Superior temporal gyrus (tissue), 1 donor: ENCODE data around the gene CFAP157.

Experiments used
- DNase-seq: peaks from one replicate; pipeline ENCODE4 v3.0.0-alpha.2; 2016; ENCODE audit errors: extremely low spot score

CFAP157 gene

DNA sequence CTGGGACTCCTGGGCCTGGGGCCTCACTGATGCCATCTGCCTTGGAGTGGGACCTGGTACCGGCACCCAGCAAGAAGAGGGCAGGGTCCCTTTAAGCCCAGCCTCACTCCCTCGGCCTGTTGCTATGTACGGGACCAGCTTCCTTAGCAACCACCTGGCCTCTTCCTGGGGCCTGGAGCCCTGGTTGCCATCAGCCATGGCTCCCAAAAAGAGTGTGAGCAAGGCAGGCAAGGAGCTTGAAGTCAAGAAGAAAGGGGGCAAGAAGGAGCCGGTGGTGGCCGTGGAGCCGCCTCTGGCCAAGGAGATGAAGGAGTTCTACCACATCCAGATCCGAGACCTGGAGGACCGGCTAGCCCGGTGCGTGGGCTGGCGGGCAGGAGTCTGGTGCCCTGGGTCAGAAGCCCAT is at the start of gene CFAP157:
CFAP157 (plus strand) TSS at position 153 of the 406 bp plus-strand sequence; CDS start at position 197, 44 bp downstream.
- DNase-seq = no peak

GRCh38 chr9:127658428-127658827 is 48.4 kb upstream of the CFAP157 start:
- no peak for DNase-seq

DNA sequence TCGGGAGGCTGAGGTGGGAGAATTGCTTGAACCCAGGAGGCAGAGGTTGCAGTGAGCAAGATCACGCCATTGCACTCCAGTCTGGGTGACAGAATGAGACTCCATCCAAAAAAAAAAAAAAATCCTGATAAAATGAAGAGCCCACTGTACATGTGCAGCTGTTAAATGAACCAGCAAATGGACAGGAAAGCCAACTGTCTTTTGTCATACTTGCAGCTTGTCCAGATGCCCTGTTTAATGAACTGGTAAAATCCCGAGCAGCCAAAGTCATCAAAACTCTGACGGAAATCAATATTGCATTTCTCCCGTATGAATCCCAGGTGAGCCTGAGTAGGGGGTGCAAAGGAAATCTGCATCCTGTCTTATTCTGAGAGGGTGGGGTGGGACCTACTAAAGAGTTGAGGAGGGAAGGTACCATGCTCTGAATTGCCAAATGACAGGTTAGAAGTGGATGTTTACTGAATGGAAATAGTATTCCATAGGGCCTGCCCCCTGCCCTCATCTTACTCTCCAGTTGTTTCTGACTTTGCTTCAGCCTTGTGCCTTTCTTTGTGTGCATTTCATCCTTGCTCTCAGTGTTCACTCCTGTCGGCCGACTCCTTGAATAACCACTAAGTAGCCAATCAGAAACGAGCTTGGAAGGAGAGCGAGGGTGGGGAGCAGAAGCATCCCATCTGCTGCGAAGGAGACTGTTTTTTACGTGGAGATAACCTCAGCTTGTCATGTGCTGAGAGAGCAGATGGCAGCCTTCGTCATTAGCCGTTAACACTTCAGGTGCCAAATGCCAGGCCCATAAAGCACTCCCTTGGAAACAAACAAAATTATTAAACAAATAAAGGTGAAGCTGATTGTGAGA is 45.7 kb upstream of the CFAP157 start:
- DNase-seq = peak; percentile 68

GRCh38 chr9:127662617-127663016 is 44.2 kb upstream of the CFAP157 start:
- no peak for DNase-seq

DNA sequence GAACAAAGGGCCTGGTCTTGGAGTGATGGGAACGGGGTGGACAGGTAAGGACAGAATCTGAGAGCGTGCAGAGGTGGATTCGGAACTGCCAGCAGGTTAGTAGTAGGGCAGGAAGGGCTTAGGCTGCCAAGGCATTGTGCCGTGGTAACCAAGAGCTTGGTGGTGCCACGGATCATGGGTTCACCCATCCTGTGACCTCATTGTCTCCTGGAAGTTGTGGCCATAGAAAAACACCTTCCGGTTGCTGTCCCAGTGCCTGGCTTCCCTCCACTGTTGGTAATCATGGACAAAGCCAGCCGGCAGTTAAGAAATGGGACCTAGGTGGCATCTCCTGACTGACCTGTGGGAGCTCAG is 42.5 kb upstream of the CFAP157 start:
- DNase-seq = no peak

DNA sequence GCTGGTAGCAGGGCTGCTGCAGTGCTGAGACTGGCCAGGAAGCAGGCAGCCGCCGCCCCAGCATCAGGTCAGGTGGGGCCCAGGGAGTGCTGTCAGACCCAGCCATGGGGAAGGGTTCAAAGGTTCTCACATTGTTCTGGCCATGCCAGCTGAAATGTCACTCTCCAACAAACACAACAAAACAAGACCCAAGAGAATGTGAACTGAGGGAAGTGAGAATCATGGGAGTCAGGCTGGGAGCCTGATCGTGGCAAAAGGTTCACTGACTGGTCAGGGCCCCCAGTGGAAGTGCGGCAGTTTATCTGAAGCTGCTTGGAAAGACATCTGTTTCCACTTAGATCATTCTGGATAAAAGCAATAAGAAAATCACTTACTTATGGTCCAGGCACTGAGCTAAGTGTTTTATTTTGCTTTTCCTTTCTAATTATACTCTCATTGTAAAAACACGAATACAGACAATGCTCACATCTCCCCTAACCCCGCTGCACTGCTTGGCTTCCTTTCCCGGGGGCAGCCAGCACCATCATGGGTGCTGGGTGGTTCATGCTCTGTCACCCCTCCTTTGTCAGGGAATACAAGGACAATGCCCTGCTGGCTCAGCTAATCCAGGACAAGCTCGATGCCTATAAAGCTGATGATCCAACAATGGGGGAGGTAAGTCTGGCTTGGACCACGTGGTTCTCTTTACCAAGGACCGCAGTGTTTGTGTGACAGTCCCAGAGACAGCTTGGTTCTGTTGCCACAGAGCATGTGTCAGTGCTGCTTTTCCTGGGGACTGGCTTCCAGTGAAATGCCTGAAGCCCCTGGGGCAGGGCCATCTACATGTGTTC is 41.9 kb upstream of the CFAP157 start:
- no peak for DNase-seq

DNA sequence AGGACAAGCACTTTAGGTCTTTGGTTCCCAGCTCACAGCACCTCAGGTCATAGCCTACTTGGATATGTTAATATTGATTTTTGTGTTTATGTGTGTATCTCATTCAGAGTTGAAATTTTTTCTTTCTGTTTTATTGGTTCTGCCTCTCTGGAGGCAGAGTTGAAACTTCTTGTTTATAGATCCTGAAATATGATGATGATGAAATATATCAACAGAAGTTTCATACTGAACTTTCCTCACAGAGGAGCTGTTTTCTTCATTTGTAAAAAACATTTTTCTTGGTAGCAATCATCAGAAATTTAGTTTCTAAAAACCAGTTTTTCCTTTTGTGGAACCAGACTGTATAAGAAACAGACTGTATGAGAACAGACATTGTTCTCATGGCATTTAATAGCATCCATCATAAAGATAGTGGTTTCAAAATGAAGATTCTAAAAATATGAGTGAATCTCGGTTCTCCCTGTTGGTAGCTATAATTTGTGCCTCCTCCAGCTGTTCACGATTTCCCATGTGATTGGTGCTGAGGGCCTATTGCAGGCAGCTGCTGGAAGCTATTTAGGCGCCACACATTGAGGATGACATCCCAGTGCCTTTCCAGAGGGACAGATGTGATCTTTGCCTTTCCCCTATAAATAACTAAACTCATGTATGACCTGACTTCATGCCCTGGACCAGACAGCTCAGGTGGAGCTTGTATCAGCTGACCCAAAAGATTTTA is 39.5 kb upstream of the CFAP157 start:
- peak; percentile 35 for DNase-seq

DNA sequence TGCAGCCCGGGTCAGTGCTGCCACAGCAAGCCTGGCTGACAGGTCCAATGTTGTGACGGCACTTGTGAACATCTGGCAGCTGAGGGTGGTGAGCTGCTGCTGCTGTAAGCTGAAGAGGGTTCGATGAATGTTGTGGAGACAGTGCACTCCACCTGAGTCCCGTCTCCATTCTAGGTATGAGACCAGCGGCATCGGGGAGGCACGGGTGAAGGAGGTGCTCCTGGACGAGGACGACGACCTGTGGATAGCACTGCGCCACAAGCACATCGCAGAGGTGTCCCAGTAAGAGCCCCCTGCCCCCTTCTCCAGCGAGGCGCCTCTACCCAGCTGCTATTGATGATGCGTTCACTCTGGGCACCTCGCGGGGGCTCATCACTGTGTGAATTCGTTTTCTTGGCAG is 38.9 kb upstream of the CFAP157 start:
- DNase-seq = no peak

DNA sequence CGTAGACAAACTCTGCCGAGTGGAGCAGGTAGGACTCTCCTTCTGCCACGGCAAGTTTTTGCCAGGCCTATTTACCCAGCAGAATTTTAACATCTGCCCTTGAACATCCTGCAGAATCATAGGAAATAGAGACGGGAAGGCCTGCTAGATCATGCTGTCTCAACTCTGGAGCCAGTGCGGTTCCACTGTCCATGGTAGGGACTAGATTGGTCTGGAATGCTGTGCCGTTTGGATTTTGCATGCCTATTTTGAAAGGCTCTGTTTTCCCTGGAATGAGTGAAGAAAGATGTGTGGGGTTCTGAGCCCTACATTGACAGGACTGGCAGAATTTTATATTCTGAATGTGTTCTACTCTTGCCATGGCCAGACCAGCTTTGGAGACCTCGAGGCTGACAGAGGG is 33.6 kb upstream of the CFAP157 start:
- no peak for DNase-seq

DNA sequence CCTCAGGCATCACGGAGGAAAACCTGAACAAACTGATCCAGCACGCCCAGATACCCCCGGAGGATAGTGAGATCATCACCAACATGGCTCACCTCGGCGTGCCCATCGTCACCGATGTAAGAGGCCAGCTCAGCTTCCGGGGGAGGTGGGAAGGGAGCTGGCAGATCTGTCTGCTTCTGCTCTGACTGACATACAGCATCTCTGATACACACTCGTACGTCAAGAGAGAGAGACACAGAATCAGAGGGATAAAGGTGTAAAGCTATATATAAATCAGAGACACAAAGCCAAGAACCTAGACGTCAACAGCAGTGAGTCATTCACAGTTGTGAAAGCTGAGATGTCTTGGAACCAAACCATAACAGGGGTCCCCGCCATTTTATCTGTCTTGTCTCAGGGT is 30.1 kb upstream of the CFAP157 start:
- DNase-seq = peak; percentile 48

GRCh38 chr9:127679506-127679905 is 27.3 kb upstream of the CFAP157 start:
- peak; percentile 46 for DNase-seq

DNA sequence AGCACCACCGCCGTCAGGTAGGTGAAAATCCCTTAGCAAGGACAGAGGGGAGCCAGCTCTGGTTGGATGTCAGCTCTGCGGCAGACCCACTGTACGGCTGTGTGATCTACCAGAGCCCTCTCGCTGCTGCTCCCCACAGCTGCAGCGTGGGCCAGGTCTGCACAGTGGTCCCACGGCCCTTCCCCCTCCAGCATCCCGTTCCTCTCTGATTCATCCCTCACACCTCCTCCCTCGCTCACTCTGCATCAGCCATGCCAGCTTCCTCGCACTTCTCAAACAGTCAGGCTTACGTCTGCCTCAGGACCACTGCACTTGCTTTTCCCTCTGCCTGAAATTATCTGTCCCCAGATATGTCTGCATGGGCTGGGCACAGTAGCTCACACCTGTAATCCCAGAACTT is 26.6 kb upstream of the CFAP157 start:
- DNase-seq = no peak

DNA sequence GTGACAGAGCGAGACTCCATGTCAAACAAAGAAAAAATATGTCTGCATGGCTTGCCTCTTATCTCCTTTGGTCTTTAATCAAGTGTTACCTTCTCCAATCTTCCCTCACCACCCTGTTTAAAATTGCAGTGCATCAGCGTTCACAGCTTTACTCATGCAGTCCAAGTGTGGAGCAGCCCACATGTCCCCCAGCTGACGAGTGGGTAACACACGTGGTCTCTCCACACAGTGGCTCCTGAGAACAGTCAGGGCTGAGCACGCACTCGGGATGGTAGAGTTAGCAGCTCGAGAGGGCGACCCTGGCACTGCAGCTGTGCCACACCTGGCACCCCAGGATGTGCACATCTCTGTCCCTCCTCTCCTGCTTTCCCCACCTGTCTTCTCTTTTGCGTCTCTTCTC is 25.9 kb upstream of the CFAP157 start:
- DNase-seq = peak; percentile 55

DNA sequence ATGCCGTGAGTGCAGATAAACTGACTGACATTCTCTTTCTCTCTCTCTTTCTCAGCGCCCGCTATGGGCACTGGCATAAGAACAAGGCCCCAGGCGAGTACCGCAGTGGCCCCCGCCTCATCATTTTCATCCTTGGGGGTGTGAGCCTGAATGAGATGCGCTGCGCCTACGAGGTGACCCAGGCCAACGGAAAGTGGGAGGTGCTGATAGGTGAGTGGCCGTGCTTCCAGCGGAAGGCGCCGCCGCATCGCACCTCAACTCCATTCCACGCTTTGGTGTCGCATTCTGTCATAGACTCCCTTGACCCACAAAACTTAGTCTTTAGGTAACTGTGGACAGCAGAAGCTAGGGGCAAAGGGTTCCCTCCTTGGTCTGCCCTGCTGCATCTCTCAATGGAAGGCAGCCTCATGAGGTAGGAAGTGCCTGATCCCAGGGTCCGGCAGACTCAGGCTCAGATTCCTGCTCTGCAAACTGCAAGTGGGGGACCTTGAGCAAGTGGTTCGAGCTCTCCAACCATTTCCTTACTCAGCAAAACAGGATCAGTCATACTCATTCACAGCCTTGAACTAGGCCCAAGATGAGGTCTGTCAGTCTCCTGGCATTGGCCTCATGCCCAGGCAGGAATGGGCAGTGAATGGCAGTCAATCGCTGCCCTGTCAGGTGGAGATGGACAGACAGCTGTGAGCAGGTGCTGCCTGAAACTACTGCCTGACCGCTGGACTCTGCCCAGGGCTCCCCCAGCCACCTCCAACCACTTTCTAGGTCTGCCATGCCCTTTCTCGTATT is 24.2 kb upstream of the CFAP157 start:
- no peak for DNase-seq

- DNase-seq = no peak
Measured at GRCh38 chr9:127683723-127684122, 23.1 kb upstream of the CFAP157 start.

- no peak for DNase-seq
Measured at GRCh38 chr9:127684576-127684975, 22.2 kb upstream of the CFAP157 start.

DNA sequence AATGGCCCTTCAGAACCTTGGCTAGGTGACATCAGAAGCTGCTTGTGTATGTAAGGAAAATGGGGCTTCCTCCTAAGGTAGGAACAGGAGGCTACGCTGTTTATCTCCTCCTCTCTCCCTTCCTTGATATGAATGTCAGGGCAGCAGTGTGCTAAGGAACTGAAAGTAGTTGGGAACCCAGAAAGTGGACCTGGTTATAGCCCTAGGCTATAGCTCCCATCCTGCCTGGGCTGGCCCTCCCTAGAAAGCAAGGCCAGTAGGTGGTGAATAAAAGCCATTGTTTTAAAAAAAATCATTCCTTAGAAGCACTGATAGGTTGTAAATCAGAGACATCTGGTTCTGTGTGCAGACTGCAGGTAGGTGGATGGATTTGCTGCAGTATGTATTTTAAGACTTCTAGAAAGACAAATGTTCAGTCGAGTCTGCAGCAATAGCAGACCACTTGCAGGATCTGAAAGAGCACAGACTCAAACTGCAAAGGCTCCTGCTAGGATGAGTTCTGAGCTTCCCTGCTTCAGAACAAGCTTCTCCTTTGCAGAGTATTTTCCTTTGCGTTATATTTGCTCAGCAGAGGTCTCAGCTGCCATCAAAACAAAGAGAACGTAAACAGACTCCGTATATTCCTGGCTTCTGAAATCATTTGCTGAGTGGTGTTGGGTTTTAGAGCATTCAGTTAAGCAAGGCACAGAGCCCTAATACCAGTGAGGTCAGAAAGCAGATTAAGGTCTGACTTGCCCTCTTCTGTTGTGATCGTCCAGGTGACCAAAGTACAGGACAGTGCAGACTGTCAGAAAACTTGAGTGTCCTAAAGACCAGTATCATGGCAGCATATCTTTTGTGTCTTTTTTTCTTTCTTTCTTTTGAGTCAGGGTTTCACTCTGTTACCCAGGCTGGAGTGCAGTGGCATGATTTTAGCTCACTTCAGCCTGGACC is 20.1 kb upstream of the CFAP157 start:
- DNase-seq = peak; percentile 46

DNA sequence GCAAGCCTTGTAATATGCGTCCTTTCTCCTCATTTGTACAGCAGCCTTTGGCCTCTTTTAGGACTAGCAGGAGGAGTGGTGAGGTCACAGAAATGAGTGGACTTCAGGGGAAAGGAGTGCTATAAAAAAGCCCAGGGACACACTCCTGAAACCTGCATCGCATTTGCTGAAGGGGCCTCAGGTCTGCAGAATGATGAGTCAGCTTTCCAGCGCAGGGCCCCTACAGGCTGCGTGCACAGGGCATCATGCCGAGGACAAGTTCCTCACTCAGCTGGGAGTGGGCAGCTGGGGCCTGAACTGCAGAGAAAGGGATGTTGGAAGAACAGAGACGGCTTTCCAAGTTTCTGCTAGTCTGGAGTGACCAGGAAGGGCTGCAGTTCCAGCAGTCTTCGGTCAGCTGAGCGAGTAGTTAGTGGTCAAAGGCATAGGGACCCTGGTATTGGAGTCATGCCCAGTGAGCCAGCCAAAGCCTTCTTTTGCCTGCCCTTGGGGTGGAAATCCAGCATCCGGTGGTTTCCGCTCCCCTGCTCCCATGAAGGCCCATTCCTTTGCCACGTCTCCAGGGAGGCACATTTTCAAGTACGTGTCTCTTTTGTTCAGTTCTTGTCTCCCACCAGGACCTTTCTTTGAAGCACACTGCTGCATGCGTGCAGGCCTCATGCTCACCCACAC is 17.3 kb upstream of the CFAP157 start:
- DNase-seq = no peak

DNA sequence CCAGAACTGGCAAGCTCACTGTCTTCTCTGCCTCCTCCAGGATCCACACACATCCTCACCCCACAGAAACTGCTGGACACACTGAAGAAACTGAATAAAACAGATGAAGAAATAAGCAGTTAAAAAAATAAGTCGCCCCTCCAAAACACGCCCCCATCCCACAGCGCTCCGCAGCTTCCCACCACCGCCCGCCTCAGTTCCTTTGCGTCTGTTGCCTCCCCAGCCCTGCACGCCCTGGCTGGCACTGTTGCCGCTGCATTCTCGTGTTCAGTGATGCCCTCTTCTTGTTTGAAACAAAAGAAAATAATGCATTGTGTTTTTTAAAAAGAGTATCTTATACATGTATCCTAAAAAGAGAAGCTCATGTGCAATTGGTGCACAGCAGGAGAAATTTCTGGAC is 16.1 kb upstream of the CFAP157 start:
- no peak for DNase-seq

GRCh38 chr9:127692071-127692470 is 14.7 kb upstream of the CFAP157 start:
- no peak for DNase-seq
